Measurements from ENCODE around the gene LRP2.
A peak's percentile ranks its signal among the peaks of the same experiment; 100 is the strongest.

The LRP2 gene

GRCh38 chr2:169386722-169387121, 24.4 kb upstream of the LRP2 start:
- no peak for DNase-seq
- H2AFZ ChIP-seq (ENCODE audit: low read depth, low read length): no peak overlapping the region
- no peak overlapping the region for H2BK120ac ChIP-seq (ENCODE audit: low read depth, low read length)
- H2BK12ac ChIP-seq (ENCODE audit: low read length in 2 of 2): no peak overlapping the region
- H3K4me2 ChIP-seq (ENCODE audit: low read length, poor library complexity, severe bottlenecking): no peak overlapping the region
- no peak overlapping the region for H4K8ac ChIP-seq (ENCODE audit: low read length)
- no peaks in the 10 kb centered on the region for H3K9me3 ChIP-seq (ENCODE audit: control insufficient read depth, low read length)
- H3K18ac ChIP-seq (ENCODE audit: low read depth in 1 of 2, low read length in 2 of 2): no peak overlapping the region
- H3K4me1 ChIP-seq (ENCODE audit: control insufficient read depth, insufficient read depth, low read depth, low read length): no peaks in the 10 kb centered on the region
- H3K23ac ChIP-seq (ENCODE audit: low read length in 2 of 2): no peak overlapping the region
- peaks cover 0 to 3% of the 10 kb centered on the region in 2 experiments for H3K27me3 ChIP-seq (ENCODE audit: control insufficient read depth in 1 of 2, insufficient read depth in 1 of 2, low read length in 2 of 2)
- no peak overlapping the region for H4K91ac ChIP-seq (ENCODE audit: low read length)
- no peaks in the 10 kb centered on the region for H3K36me3 ChIP-seq (ENCODE audit: control insufficient read depth in 1 of 2, insufficient read depth in 2 of 2, low read depth in 1 of 2, low read length in 2 of 2)
- H3K79me1 ChIP-seq (replicated peaks; ENCODE audit: low read length, poor library complexity, severe bottlenecking): no peaks in the 10 kb centered on the region
- H2BK15ac ChIP-seq (ENCODE audit: low read depth, poor library complexity, severe bottlenecking): no peak overlapping the region
- no peak overlapping the region for H3K27ac ChIP-seq (ENCODE audit: low read length, poor library complexity, severe bottlenecking)
- 73% methylated on average over 2 of the region's 2 CpGs for WGBS
- H3K9ac ChIP-seq (ENCODE audit: low read length): no peak overlapping the region
- H2BK5ac ChIP-seq (ENCODE audit: low read depth, low read length, poor library complexity, severe bottlenecking): no peak overlapping the region
- H3K14ac ChIP-seq (ENCODE audit: low read length in 2 of 2): peak overlapping the region in 1 of 2 experiments; percentile 74
- no peak overlapping the region for H2AK5ac ChIP-seq (ENCODE audit: low read length, severe bottlenecking)
- H3K4me3 ChIP-seq (ENCODE audit: insufficient read depth in 1 of 2, low read depth in 1 of 2, low read length in 2 of 2): no peak overlapping the region
- no peak overlapping the region for H3K4ac ChIP-seq (ENCODE audit: low read depth in 1 of 2, low read length in 2 of 2)

- H3K23ac ChIP-seq (ENCODE audit: low read length in 2 of 2): no peak overlapping the region
- no peak overlapping the region for H3K4ac ChIP-seq (ENCODE audit: low read depth in 1 of 2, low read length in 2 of 2)
- no peak overlapping the region for H2AFZ ChIP-seq (ENCODE audit: low read depth, low read length)
- no peaks in the 10 kb centered on the region for H3K36me3 ChIP-seq (ENCODE audit: control insufficient read depth in 1 of 2, insufficient read depth in 2 of 2, low read depth in 1 of 2, low read length in 2 of 2)
- no peak overlapping the region for H3K4me3 ChIP-seq (ENCODE audit: insufficient read depth in 1 of 2, low read depth in 1 of 2, low read length in 2 of 2)
- H2BK5ac ChIP-seq (ENCODE audit: low read depth, low read length, poor library complexity, severe bottlenecking): no peak overlapping the region
- H3K4me1 ChIP-seq (ENCODE audit: control insufficient read depth, insufficient read depth, low read depth, low read length): no peaks in the 10 kb centered on the region
- DNase-seq: no peak
- H3K18ac ChIP-seq (ENCODE audit: low read depth in 1 of 2, low read length in 2 of 2): no peak overlapping the region
- H3K27me3 ChIP-seq (ENCODE audit: control insufficient read depth in 1 of 2, insufficient read depth in 1 of 2, low read length in 2 of 2): peaks cover 0 to 3% of the 10 kb centered on the region in 2 experiments
- H3K9ac ChIP-seq (ENCODE audit: low read length): no peak overlapping the region
- H3K9me3 ChIP-seq (ENCODE audit: control insufficient read depth, low read length): no peaks in the 10 kb centered on the region
- no peak overlapping the region for H2AK5ac ChIP-seq (ENCODE audit: low read length, severe bottlenecking)
- no peak overlapping the region for H2BK12ac ChIP-seq (ENCODE audit: low read length in 2 of 2)
- H3K14ac ChIP-seq (ENCODE audit: low read length in 2 of 2): no peak overlapping the region
- H4K8ac ChIP-seq (ENCODE audit: low read length): no peak overlapping the region
- H3K4me2 ChIP-seq (ENCODE audit: low read length, poor library complexity, severe bottlenecking): no peak overlapping the region
- H2BK120ac ChIP-seq (ENCODE audit: low read depth, low read length): no peak overlapping the region
- WGBS: 100% methylated on average over 2 of the region's 6 CpGs
- H4K91ac ChIP-seq (ENCODE audit: low read length): no peak overlapping the region
- no peak overlapping the region for H3K27ac ChIP-seq (ENCODE audit: low read length, poor library complexity, severe bottlenecking)
- H3K79me1 ChIP-seq (replicated peaks; ENCODE audit: low read length, poor library complexity, severe bottlenecking): no peaks in the 10 kb centered on the region
- H2BK15ac ChIP-seq (ENCODE audit: low read depth, poor library complexity, severe bottlenecking): no peak overlapping the region
Measured at GRCh38 chr2:169384816-169385215, 22.5 kb upstream of the LRP2 start.

GRCh38 chr2:169372561-169372960, 10.2 kb upstream of the LRP2 start:
- Histone ChIP-seq H3K23ac (ENCODE audit: low read length in 2 of 2) (no peak overlapping the region), H4K8ac (ENCODE audit: low read length) (no peak overlapping the region), H3K4me2 (ENCODE audit: low read length, poor library complexity, severe bottlenecking) (no peak overlapping the region), H2BK5ac (ENCODE audit: low read depth, low read length, poor library complexity, severe bottlenecking) (no peak overlapping the region), H3K79me1 (replicated peaks; ENCODE audit: low read length, poor library complexity, severe bottlenecking) (no peaks in the 10 kb centered on the region), H3K9me3 (ENCODE audit: control insufficient read depth, low read length) (no peaks in the 10 kb centered on the region), H3K18ac (ENCODE audit: low read depth in 1 of 2, low read length in 2 of 2) (no peak overlapping the region), H4K91ac (ENCODE audit: low read length) (no peak overlapping the region), H2AFZ (ENCODE audit: low read depth, low read length) (no peak overlapping the region), H2AK5ac (ENCODE audit: low read length, severe bottlenecking) (no peak overlapping the region), H2BK15ac (ENCODE audit: low read depth, poor library complexity, severe bottlenecking) (no peak overlapping the region), H3K4me3 (ENCODE audit: insufficient read depth in 1 of 2, low read depth in 1 of 2, low read length in 2 of 2) (no peak overlapping the region), H2BK12ac (ENCODE audit: low read length in 2 of 2) (no peak overlapping the region), H3K9ac (ENCODE audit: low read length) (no peak overlapping the region), H3K14ac (ENCODE audit: low read length in 2 of 2) (no peak overlapping the region), H3K27ac (ENCODE audit: low read length, poor library complexity, severe bottlenecking) (no peak overlapping the region), H3K27me3 (ENCODE audit: control insufficient read depth in 1 of 2, insufficient read depth in 1 of 2, low read length in 2 of 2) (peaks cover 0 to 13% of the 10 kb centered on the region in 2 experiments), H3K4ac (ENCODE audit: low read depth in 1 of 2, low read length in 2 of 2) (no peak overlapping the region), H2BK120ac (ENCODE audit: low read depth, low read length) (no peak overlapping the region), H3K4me1 (ENCODE audit: control insufficient read depth, insufficient read depth, low read depth, low read length) (no peaks in the 10 kb centered on the region), H3K36me3 (ENCODE audit: control insufficient read depth in 1 of 2, insufficient read depth in 2 of 2, low read depth in 1 of 2, low read length in 2 of 2) (no peaks in the 10 kb centered on the region)
- DNase-seq: no peak
- 47% methylated on average over 2 of the region's 4 CpGs for WGBS

GRCh38 chr2:169366066-169366465, 3.7 kb upstream of the LRP2 start:
- no peak overlapping the region for H2BK15ac ChIP-seq (ENCODE audit: low read depth, poor library complexity, severe bottlenecking)
- H3K4me3 ChIP-seq (ENCODE audit: insufficient read depth in 1 of 2, low read depth in 1 of 2, low read length in 2 of 2): no peak overlapping the region
- H3K9me3 ChIP-seq (ENCODE audit: control insufficient read depth, low read length): no peaks in the 10 kb centered on the region
- H2BK5ac ChIP-seq (ENCODE audit: low read depth, low read length, poor library complexity, severe bottlenecking): no peak overlapping the region
- no peak overlapping the region for H4K91ac ChIP-seq (ENCODE audit: low read length)
- no peak overlapping the region for H3K4ac ChIP-seq (ENCODE audit: low read depth in 1 of 2, low read length in 2 of 2)
- no peak overlapping the region for H3K23ac ChIP-seq (ENCODE audit: low read length in 2 of 2)
- no peak overlapping the region for H4K8ac ChIP-seq (ENCODE audit: low read length)
- H3K14ac ChIP-seq (ENCODE audit: low read length in 2 of 2): no peak overlapping the region
- H3K27me3 ChIP-seq (ENCODE audit: control insufficient read depth in 1 of 2, insufficient read depth in 1 of 2, low read length in 2 of 2): peaks cover 31 to 44% of the 10 kb centered on the region in 2 experiments
- H2BK120ac ChIP-seq (ENCODE audit: low read depth, low read length): no peak overlapping the region
- H3K4me2 ChIP-seq (ENCODE audit: low read length, poor library complexity, severe bottlenecking): no peak overlapping the region
- H3K4me1 ChIP-seq (ENCODE audit: control insufficient read depth, insufficient read depth, low read depth, low read length): peaks cover 28% of the 10 kb centered on the region
- H3K18ac ChIP-seq (ENCODE audit: low read depth in 1 of 2, low read length in 2 of 2): no peak overlapping the region
- no peak overlapping the region for H2AK5ac ChIP-seq (ENCODE audit: low read length, severe bottlenecking)
- H3K79me1 ChIP-seq (replicated peaks; ENCODE audit: low read length, poor library complexity, severe bottlenecking): no peaks in the 10 kb centered on the region
- no peak overlapping the region for H3K27ac ChIP-seq (ENCODE audit: low read length, poor library complexity, severe bottlenecking)
- H3K9ac ChIP-seq (ENCODE audit: low read length): no peak overlapping the region
- H2BK12ac ChIP-seq (ENCODE audit: low read length in 2 of 2): no peak overlapping the region
- DNase-seq: no peak
- H2AFZ ChIP-seq (ENCODE audit: low read depth, low read length): no peak overlapping the region
- no peaks in the 10 kb centered on the region for H3K36me3 ChIP-seq (ENCODE audit: control insufficient read depth in 1 of 2, insufficient read depth in 2 of 2, low read depth in 1 of 2, low read length in 2 of 2)
